Caco-2 (cell line): ENCODE results near the gene PGGHG. TPM values are rescaled to one million over a fixed set of nuclear protein-coding genes. Genes with fewer than 3 reads are reported as not detected.

Experiments
- BruUV-seq: library from RNA; stranded (reverse); fragments of 400-500 nt; replicated peaks from 2 replicates; lab custom pipeline; 2021; lab: Mats Ljungman, UMichigan
- CTCF ChIA-PET: fragments of 300-600 bp; sonication (Branson Sonifier 250); formaldehyde crosslinking; loops from one replicate; lab custom pipeline; 2022; ENCODE audit warnings: antibody characterized with exemption; lab: Charles Lee
- POLR2A ChIA-PET: fragments of 300-600 bp; sonication (Branson Sonifier 250); formaldehyde crosslinking; loops from one replicate; lab custom pipeline; 2022; ENCODE audit warnings: antibody characterized with exemption; lab: Charles Lee
- DNase-seq, 2 experiments: peaks; one replicate each; pipeline versions ENCODE4 v3.0.0 to v3.0.0-alpha.2; 2020 to 2022
- H3K27me3 ChIP-seq: replicated peaks from 2 replicates; pipeline ENCODE4 v1.6.0; 2011; ENCODE audit warnings: low read length; ENCODE audit not compliant: control insufficient read depth, insufficient read depth
- H3K36me3 ChIP-seq: 2 replicates; pipeline ENCODE4 v1.5.1; 2011; ENCODE audit warnings: low read length; ENCODE audit not compliant: control insufficient read depth, insufficient read depth
- H3K4me1 ChIP-seq: fragments of 250-450 bp; sonication (Bioruptor Pico); 2 replicates; pipeline ENCODE4 v1.5.1; 2020; ENCODE audit warnings: mild to moderate bottlenecking
- H3K4me3 ChIP-seq: 2 replicates; pipeline ENCODE4 v1.5.1; 2011; ENCODE audit warnings: low read depth, mild to moderate bottlenecking, control low read depth, low read length
- H3K9me3 ChIP-seq: fragments of 250-450 bp; sonication (Bioruptor Pico); 2 replicates; pipeline ENCODE4 v1.5.1; 2020; ENCODE audit warnings: mild to moderate bottlenecking, moderate library complexity
- H3K27ac Mint-ChIP-seq: one replicate; pipeline ENCODE4 v1.8.0; 2022; ENCODE audit warnings: mixed read lengths; ENCODE audit not compliant: unreplicated experiment
- H3K27me3 Mint-ChIP-seq: one replicate; pipeline ENCODE4 v1.8.0; 2022; ENCODE audit warnings: mixed read lengths; ENCODE audit not compliant: insufficient read depth, unreplicated experiment
- H3K36me3 Mint-ChIP-seq: one replicate; pipeline ENCODE4 v1.8.0; 2022; ENCODE audit warnings: mild to moderate bottlenecking, mixed read lengths; ENCODE audit not compliant: insufficient read depth, unreplicated experiment
- H3K4me1 Mint-ChIP-seq: one replicate; pipeline ENCODE4 v1.8.0; 2022; ENCODE audit warnings: low read depth, mixed read lengths; ENCODE audit not compliant: unreplicated experiment
- H3K4me3 Mint-ChIP-seq: one replicate; pipeline ENCODE4 v1.8.0; 2022; ENCODE audit warnings: mild to moderate bottlenecking, moderate library complexity, mixed read lengths; ENCODE audit not compliant: unreplicated experiment
- H3K9me3 Mint-ChIP-seq: one replicate; pipeline ENCODE4 v1.8.0; 2022; ENCODE audit warnings: mixed read lengths; ENCODE audit not compliant: unreplicated experiment
- CTCF ChIP-seq, 2 experiments: fragments of 200-600 bp in 1 of 2; IDR thresholded peaks; 1 replicate in 1 of 2; 2 replicates in 1 of 2; pipeline versions ENCODE4 v1.5.1 to v1.8.0; 2011 to 2022; ENCODE audit warnings: antibody characterized with exemption in 1 of 2, control low read depth in 1 of 2, inconsistent platforms in 1 of 2, low read depth in 1 of 2, low read length in 1 of 2, mild to moderate bottlenecking in 1 of 2, moderate library complexity in 1 of 2; ENCODE audit not compliant: insufficient read depth in 1 of 2, severe bottlenecking in 1 of 2, unreplicated experiment in 1 of 2
- intact Hi-C: fragments of 100-400 bp; cut with micrococcal nuclease; formaldehyde crosslinking; loops from one replicate; pipeline ENCODE4 v1.10.0; 2022; ENCODE audit not compliant: unreplicated experiment
- total RNA-seq: library from RNA; stranded (reverse); gene quantifications from 2 replicates; pipeline ENCODE4 v1.2.3, GENCODE V29; 2022

PGGHG gene
- total RNA-seq, 1 experiment from 2014 or later, result 59.6 TPM

- Mint-ChIP-seq H3K4me1 (peaks cover 30% of the 10 kb centered on the region), H3K4me3 (no peak overlapping the region), H3K27me3 (peaks cover 3% of the 10 kb centered on the region), H3K27ac (no peak overlapping the region), H3K9me3 (no peaks in the 10 kb centered on the region), H3K36me3 (no peaks in the 10 kb centered on the region)
- Histone ChIP-seq H3K4me3 (no peak overlapping the region), H3K36me3 (no peaks in the 10 kb centered on the region), H3K9me3 (peaks cover 5% of the 10 kb centered on the region; the same call in 1 of the 2 replicates), H3K27me3 (no peaks in the 10 kb centered on the region), H3K4me1 (peaks cover 27% of the 10 kb centered on the region)
- DNase-seq, result no peak
- intact Hi-C loops, result no loop called here
- ChIA-PET POLR2A (no interaction called here), CTCF (no interaction called here)
- no peak for TF ChIP-seq CTCF (IDR thresholded peaks at IDR 0.05; ENCODE audit: insufficient read depth in 1 of 2, low read depth in 1 of 2, low read length in 1 of 2, severe bottlenecking in 1 of 2, unreplicated experiment in 1 of 2)
- BruUV-seq, result no TSS peak
These were observed 48.8 kb downstream of the PGGHG start for GRCh38 chr11:337711-338110.

GRCh38 chr11:339963-340362 is 51.0 kb downstream of the PGGHG start:
- H3K4me1 ChIP-seq, result peaks cover 18% of the 10 kb centered on the region
- Mint-ChIP-seq H3K36me3 (no peaks in the 10 kb centered on the region), H3K9me3 (no peaks in the 10 kb centered on the region), H3K27ac (no peak overlapping the region), H3K27me3 (peaks cover 3% of the 10 kb centered on the region), H3K4me3 (no peak overlapping the region), H3K4me1 (peaks cover 16% of the 10 kb centered on the region)
- no peak overlapping the region for H3K4me3 ChIP-seq
- intact Hi-C loops, result no loop called here
- DNase-seq, result no peak
- H3K36me3 ChIP-seq, result no peaks in the 10 kb centered on the region
- no peaks in the 10 kb centered on the region for H3K9me3 ChIP-seq
- ChIA-PET CTCF (no interaction called here), POLR2A (no interaction called here)
- no peak for TF ChIP-seq CTCF (IDR thresholded peaks at IDR 0.05; ENCODE audit: insufficient read depth in 1 of 2, low read depth in 1 of 2, low read length in 1 of 2, severe bottlenecking in 1 of 2, unreplicated experiment in 1 of 2)
- no peaks in the 10 kb centered on the region for H3K27me3 ChIP-seq
- BruUV-seq, result no TSS peak

GRCh38 chr11:340539-341512 is 51.9 kb downstream of the PGGHG start:
- intact Hi-C loops, result no loop called here
- TF ChIP-seq CTCF (IDR thresholded peaks at IDR 0.05; ENCODE audit: insufficient read depth in 1 of 2, low read depth in 1 of 2, low read length in 1 of 2, severe bottlenecking in 1 of 2, unreplicated experiment in 1 of 2), result no peak
- Histone ChIP-seq H3K36me3 (no peaks in the 10 kb centered on the region), H3K4me1 (peaks cover 10% of the 10 kb centered on the region), H3K27me3 (no peaks in the 10 kb centered on the region), H3K9me3 (no peaks in the 10 kb centered on the region), H3K4me3 (no peak overlapping the region)
- Mint-ChIP-seq H3K36me3 (no peaks in the 10 kb centered on the region), H3K4me3 (no peak overlapping the region), H3K27ac (no peak overlapping the region), H3K27me3 (peaks cover 3% of the 10 kb centered on the region), H3K4me1 (peaks cover 16% of the 10 kb centered on the region), H3K9me3 (no peaks in the 10 kb centered on the region)
- BruUV-seq, result no TSS peak
- ChIA-PET CTCF (no interaction called here), POLR2A (no interaction called here)
- DNase-seq, result no peak
